ENCODE measurements around the gene CYTIP.

CYTIP gene

GRCh38 chr2:157431176-157431575 is 12.7 kb downstream of the CYTIP start:
- DNase-seq (ENCODE audit: extremely low spot score), result no peak
- no peak for TF ChIP-seq TARDBP (IDR thresholded peaks at IDR 0.05)
- TF ChIP-seq ZNF384 (IDR thresholded peaks at IDR 0.05), result no peak
- TF ChIP-seq BHLHE40 (IDR thresholded peaks at IDR 0.05; ENCODE audit: borderline replicate concordance), result no peak
- TF ChIP-seq FOXA1 (IDR thresholded peaks at IDR 0.05), result no peak
- no peak for TF ChIP-seq CTBP1 (IDR thresholded peaks at IDR 0.05; ENCODE audit: borderline replicate concordance)
- no peak for TF ChIP-seq L3MBTL2 (conservative IDR thresholded peaks at IDR 0.05)
- TF ChIP-seq SP1 (IDR thresholded peaks at IDR 0.05), result no peak
- no peak for TF ChIP-seq HDGF (IDR thresholded peaks at IDR 0.05; ENCODE audit: borderline replicate concordance)
- no peak for TF ChIP-seq PKNOX1 (IDR thresholded peaks at IDR 0.05)
- ChIA-PET POLR2A (no interaction called here), CTCF (no interaction called here)

- TF ChIP-seq ZNF384 (IDR thresholded peaks at IDR 0.05) (no peak), LEF1 (IDR thresholded peaks at IDR 0.05; ENCODE audit: borderline replicate concordance) (no peak), SP1 (IDR thresholded peaks at IDR 0.05) (no peak), FOXA1 (IDR thresholded peaks at IDR 0.05) (no peak), NFRKB (IDR thresholded peaks at IDR 0.05) (no peak), TARDBP (IDR thresholded peaks at IDR 0.05) (no peak), HDGF (IDR thresholded peaks at IDR 0.05; ENCODE audit: borderline replicate concordance) (no peak), PKNOX1 (IDR thresholded peaks at IDR 0.05) (no peak), ELF4 (IDR thresholded peaks at IDR 0.05) (no peak), L3MBTL2 (conservative IDR thresholded peaks at IDR 0.05) (no peak), ARNT (IDR thresholded peaks at IDR 0.05) (no peak), FOXK2 (IDR thresholded peaks at IDR 0.05) (no peak), SUZ12 (IDR thresholded peaks at IDR 0.05) (no peak), FOXM1 (IDR thresholded peaks at IDR 0.05; ENCODE audit: borderline replicate concordance) (no peak), CTBP1 (IDR thresholded peaks at IDR 0.05; ENCODE audit: borderline replicate concordance) (no peak), BHLHE40 (IDR thresholded peaks at IDR 0.05; ENCODE audit: borderline replicate concordance) (no peak)
- POLR2A ChIA-PET, result no interaction called here
- CTCF ChIA-PET, result no interaction called here
- no peak for DNase-seq (ENCODE audit: extremely low spot score)
These were observed 15.3 kb downstream of the CYTIP start for GRCh38 chr2:157428500-157429175.

GRCh38 chr2:157427922-157428303 is 16.0 kb downstream of the CYTIP start:
- TF ChIP-seq FOXA1 (IDR thresholded peaks at IDR 0.05) (no peak), HDGF (IDR thresholded peaks at IDR 0.05; ENCODE audit: borderline replicate concordance) (no peak), NFRKB (IDR thresholded peaks at IDR 0.05) (no peak), FOXM1 (IDR thresholded peaks at IDR 0.05; ENCODE audit: borderline replicate concordance) (no peak), ZNF384 (IDR thresholded peaks at IDR 0.05) (no peak), CTBP1 (IDR thresholded peaks at IDR 0.05; ENCODE audit: borderline replicate concordance) (no peak), TARDBP (IDR thresholded peaks at IDR 0.05) (no peak), ELF4 (IDR thresholded peaks at IDR 0.05) (no peak), L3MBTL2 (conservative IDR thresholded peaks at IDR 0.05) (no peak), BHLHE40 (IDR thresholded peaks at IDR 0.05; ENCODE audit: borderline replicate concordance) (no peak), SUZ12 (IDR thresholded peaks at IDR 0.05) (no peak), SP1 (IDR thresholded peaks at IDR 0.05) (no peak), ARNT (IDR thresholded peaks at IDR 0.05) (no peak), LEF1 (IDR thresholded peaks at IDR 0.05; ENCODE audit: borderline replicate concordance) (no peak)
- CTCF ChIA-PET, result interaction anchor here (0.7 kb wide), 1 partner anchor 20 kb away, joined by 3 read pairs; no protein-coding TSS in a partner anchor
- no peak for DNase-seq (ENCODE audit: extremely low spot score)
- POLR2A ChIA-PET, result no interaction called here

GRCh38 chr2:157427003-157427921 is 16.6 kb downstream of the CYTIP start:
- TF ChIP-seq ZNF384 (IDR thresholded peaks at IDR 0.05) (no peak), ELF4 (IDR thresholded peaks at IDR 0.05) (no peak), TARDBP (IDR thresholded peaks at IDR 0.05) (no peak), SP1 (IDR thresholded peaks at IDR 0.05) (no peak)
- CTCF ChIA-PET, result interaction anchor here (0.7 kb wide), 1 partner anchor 21 kb away, joined by 3 read pairs; no protein-coding TSS in a partner anchor
- POLR2A ChIA-PET, result no interaction called here
- no peak for DNase-seq (ENCODE audit: extremely low spot score)

GRCh38 chr2:157426477-157426994 is 17.4 kb downstream of the CYTIP start:
- TF ChIP-seq SP1 (IDR thresholded peaks at IDR 0.05) (no peak), NFRKB (IDR thresholded peaks at IDR 0.05) (no peak), ELF4 (IDR thresholded peaks at IDR 0.05) (no peak), PKNOX1 (IDR thresholded peaks at IDR 0.05) (no peak), L3MBTL2 (conservative IDR thresholded peaks at IDR 0.05) (no peak)
- ChIA-PET POLR2A (no interaction called here), CTCF (no interaction called here)
- DNase-seq (ENCODE audit: extremely low spot score), result no peak

GRCh38 chr2:157424374-157424773 is 19.5 kb downstream of the CYTIP start:
- CTCF ChIA-PET, result no interaction called here
- POLR2A ChIA-PET, result no interaction called here

More at GRCh38 chr2:157424374-157424773, 19.5 kb downstream of the CYTIP start:
- DNase-seq (ENCODE audit: extremely low spot score), result no peak
- no peak for TF ChIP-seq L3MBTL2 (conservative IDR thresholded peaks at IDR 0.05)
- TF ChIP-seq SP1 (IDR thresholded peaks at IDR 0.05), result no peak
- TF ChIP-seq PKNOX1 (IDR thresholded peaks at IDR 0.05), result no peak
- no peak for TF ChIP-seq HDGF (IDR thresholded peaks at IDR 0.05; ENCODE audit: borderline replicate concordance)
- no peak for TF ChIP-seq FOXK2 (IDR thresholded peaks at IDR 0.05)
- TF ChIP-seq FOXA1 (IDR thresholded peaks at IDR 0.05), result no peak
- TF ChIP-seq ZNF384 (IDR thresholded peaks at IDR 0.05), result no peak
- no peak for TF ChIP-seq ARNT (IDR thresholded peaks at IDR 0.05)
- no peak for TF ChIP-seq LEF1 (IDR thresholded peaks at IDR 0.05; ENCODE audit: borderline replicate concordance)
- TF ChIP-seq ELF4 (IDR thresholded peaks at IDR 0.05), result no peak
- no peak for TF ChIP-seq TARDBP (IDR thresholded peaks at IDR 0.05)

All from HEK293T (cell line).